CD4-positive, alpha-beta T cell treated with Interleukin-15 for 1 hour (primary cell): ENCODE data around the gene MAPK8IP3.
"Not testable (repeated sequence)": the region's sequence is repeated elsewhere in the genome, so short reads cannot be mapped to it uniquely, and the experiment has no call there.

Experiments used
- DNase-seq: peaks from one replicate; pipeline ENCODE4 v3.0.0-alpha.2; 2020

Gene MAPK8IP3

GRCh38 chr16:1790611-1791255 lies 84.7 kb downstream of the MAPK8IP3 start:
- no peak for DNase-seq

GRCh38 chr16:1791256-1791942 lies 85.4 kb downstream of the MAPK8IP3 start:
- no peak for DNase-seq

- DNase-seq = no peak
Observed at GRCh38 chr16:1791943-1792812, 86.2 kb downstream of the MAPK8IP3 start.

GRCh38 chr16:1792836-1793577 lies 87.0 kb downstream of the MAPK8IP3 start:
- no peak for DNase-seq

- no peak for DNase-seq
Observed at GRCh38 chr16:1793578-1794220, 87.7 kb downstream of the MAPK8IP3 start, which contains the start of gene IGFALS. Gene IGFALS, minus strand, starts transcription at chr16:1793705. Its CDS starts 53 bp downstream, at chr16:1793652.

- DNase-seq = no peak
Observed at GRCh38 chr16:1794221-1794871, 88.4 kb downstream of the MAPK8IP3 start.

- no peak for DNase-seq
Observed at GRCh38 chr16:1794908-1795666, 89.1 kb downstream of the MAPK8IP3 start.

GRCh38 chr16:1799263-1799662 lies 93.3 kb downstream of the MAPK8IP3 start:
- not testable (repeated sequence) for DNase-seq

- DNase-seq = no peak
Observed at GRCh38 chr16:1800701-1801100, 94.7 kb downstream of the MAPK8IP3 start.

- DNase-seq = no peak
Observed at GRCh38 chr16:1807626-1808025, 101.6 kb downstream of the MAPK8IP3 start.

- DNase-seq = no peak
Observed at GRCh38 chr16:1808691-1809090, 102.7 kb downstream of the MAPK8IP3 start.

GRCh38 chr16:1809281-1809801 lies 103.3 kb downstream of the MAPK8IP3 start:
- DNase-seq = no peak

GRCh38 chr16:1810106-1810505 lies 104.1 kb downstream of the MAPK8IP3 start:
- no peak for DNase-seq

- no peak for DNase-seq
Observed at GRCh38 chr16:1810536-1810935, 104.5 kb downstream of the MAPK8IP3 start.

GRCh38 chr16:1812732-1813163 lies 106.8 kb downstream of the MAPK8IP3 start:
- DNase-seq = peak; percentile 52

- no peak for DNase-seq
Observed at GRCh38 chr16:1815461-1815860, 109.5 kb downstream of the MAPK8IP3 start.

GRCh38 chr16:1816396-1817275 lies 110.6 kb downstream of the MAPK8IP3 start:
- no peak for DNase-seq

- DNase-seq = no peak
Observed at GRCh38 chr16:1817276-1817589, 111.2 kb downstream of the MAPK8IP3 start.

- DNase-seq = no peak
Observed at GRCh38 chr16:1817716-1818115, 111.7 kb downstream of the MAPK8IP3 start.
